NCI-H2107 treated with DMSO at 0.1 percent for 48 hours (cell line): ENCODE measurements around the gene ANKFY1.

ENCODE experiments used
- DNase-seq: peaks from one replicate; lab custom pipeline; 2025; ENCODE audit not compliant: unreplicated experiment; lab: John Stamatoyannopoulos, UW

ANKFY1 gene, protein sequence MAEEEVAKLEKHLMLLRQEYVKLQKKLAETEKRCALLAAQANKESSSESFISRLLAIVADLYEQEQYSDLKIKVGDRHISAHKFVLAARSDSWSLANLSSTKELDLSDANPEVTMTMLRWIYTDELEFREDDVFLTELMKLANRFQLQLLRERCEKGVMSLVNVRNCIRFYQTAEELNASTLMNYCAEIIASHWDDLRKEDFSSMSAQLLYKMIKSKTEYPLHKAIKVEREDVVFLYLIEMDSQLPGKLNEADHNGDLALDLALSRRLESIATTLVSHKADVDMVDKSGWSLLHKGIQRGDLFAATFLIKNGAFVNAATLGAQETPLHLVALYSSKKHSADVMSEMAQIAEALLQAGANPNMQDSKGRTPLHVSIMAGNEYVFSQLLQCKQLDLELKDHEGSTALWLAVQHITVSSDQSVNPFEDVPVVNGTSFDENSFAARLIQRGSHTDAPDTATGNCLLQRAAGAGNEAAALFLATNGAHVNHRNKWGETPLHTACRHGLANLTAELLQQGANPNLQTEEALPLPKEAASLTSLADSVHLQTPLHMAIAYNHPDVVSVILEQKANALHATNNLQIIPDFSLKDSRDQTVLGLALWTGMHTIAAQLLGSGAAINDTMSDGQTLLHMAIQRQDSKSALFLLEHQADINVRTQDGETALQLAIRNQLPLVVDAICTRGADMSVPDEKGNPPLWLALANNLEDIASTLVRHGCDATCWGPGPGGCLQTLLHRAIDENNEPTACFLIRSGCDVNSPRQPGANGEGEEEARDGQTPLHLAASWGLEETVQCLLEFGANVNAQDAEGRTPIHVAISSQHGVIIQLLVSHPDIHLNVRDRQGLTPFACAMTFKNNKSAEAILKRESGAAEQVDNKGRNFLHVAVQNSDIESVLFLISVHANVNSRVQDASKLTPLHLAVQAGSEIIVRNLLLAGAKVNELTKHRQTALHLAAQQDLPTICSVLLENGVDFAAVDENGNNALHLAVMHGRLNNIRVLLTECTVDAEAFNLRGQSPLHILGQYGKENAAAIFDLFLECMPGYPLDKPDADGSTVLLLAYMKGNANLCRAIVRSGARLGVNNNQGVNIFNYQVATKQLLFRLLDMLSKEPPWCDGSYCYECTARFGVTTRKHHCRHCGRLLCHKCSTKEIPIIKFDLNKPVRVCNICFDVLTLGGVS

DNA sequence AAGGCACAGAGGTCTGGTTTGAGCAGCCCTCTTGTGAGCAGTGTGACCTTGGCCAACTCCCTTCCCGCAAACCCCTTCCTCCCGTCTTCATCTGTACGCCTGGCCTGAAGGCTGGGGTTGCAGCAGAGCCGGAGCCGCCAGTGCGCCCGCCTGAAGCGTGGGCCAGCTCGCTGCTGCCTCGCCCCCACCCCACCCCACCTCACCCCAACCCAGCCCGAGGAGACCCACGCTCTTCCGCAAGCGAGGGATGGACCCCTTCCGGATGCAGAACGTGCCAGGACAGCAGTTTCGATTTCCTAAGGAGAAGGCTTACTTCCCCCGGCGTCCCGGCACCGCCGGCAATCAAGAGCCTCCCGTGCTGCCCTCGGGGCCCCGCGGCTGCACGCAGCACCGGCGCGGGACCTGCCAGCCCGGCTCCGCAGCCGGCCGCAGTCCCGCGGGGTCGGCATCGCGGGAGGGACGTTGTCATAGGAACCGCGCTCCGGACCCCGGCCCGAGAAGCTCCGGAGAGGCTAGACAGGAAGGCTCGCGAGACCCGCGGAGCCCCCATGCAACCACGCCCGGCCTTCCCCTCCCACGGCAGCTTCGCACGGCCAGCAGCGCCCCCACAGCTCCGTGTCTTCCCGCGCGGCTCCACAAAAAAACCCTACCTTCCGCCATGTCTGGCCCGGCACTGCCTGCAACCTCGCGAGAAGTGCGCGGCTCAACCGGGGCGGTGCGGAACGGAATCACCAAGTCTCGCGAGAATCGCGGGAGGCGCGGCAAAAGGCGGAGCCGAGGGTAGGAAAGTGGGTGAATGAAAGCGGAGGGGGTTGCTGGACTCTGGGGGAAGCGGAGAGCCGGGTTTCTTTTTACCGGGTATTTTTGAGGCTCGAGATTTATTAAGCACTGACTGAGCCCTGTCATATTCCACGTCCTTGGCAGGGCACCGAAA lies at the start of gene ANKFY1:
Gene ANKFY1 (minus strand): TSS at position 698 of the 934 bp plus-strand sequence. CDS start 38 bp downstream, at position 660.
- DNase-seq, result peak; percentile 89

DNA sequence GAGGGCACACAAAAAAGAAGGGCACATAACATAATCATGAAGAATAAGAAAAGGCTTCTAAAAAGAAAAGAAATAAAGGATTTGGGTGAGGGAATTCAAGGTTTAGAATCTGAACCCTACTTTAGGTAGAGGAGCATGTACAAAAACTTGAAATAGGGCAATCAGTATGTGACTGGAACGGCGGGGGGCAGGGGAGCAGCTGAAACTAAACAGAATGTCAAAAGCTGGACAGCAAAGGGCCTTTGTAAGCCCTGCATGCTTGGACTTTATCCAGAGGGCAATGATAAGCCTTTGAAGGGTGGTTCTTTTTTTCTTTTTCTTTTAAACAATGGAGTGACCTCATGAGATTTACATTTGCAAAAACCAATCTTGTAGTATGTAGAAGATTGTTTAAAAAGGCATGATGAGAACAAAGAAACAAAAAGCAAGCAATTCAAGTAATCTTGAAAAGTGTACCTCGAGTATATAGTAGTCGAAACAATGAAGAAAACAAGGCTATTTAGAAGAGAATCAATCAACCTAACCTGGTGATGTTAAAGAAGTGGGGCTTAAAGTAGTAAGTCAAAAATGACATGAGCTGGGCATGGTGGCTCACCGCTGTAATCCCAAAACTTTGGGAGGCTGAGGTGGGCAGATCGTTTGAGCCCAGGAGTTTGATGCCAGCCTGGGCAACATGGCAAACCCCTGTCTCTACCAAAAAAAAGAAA lies 46.7 kb upstream of the ANKFY1 start:
- DNase-seq, result no peak

GRCh38 chr17:4309897-4310296 lies 46.1 kb upstream of the ANKFY1 start:
- DNase-seq, result no peak

- no peak for DNase-seq
Observed at GRCh38 chr17:4307179-4307930, 43.6 kb upstream of the ANKFY1 start.

DNA sequence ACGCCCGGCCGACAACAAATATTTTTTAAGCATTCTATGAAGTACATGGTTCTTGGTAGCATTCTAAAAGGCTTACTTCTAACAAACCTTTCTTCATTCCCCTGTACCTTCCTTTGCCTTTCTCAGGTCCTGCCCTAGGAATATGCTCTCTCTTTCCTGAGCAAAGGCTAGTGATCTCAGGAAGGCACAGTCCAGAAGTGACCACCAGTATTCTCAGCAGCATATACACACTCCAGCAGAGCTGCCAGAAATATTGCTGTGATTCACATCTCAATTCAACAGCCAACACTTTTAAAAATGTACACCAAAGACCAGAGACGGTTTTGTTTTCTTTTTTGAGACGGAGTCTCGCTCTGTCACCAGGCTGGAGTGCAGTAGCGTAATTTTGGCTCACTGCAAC lies 41.4 kb upstream of the ANKFY1 start:
- DNase-seq, result no peak

GRCh38 chr17:4304417-4305027 lies 40.7 kb upstream of the ANKFY1 start:
- DNase-seq, result peak; percentile 9

DNA sequence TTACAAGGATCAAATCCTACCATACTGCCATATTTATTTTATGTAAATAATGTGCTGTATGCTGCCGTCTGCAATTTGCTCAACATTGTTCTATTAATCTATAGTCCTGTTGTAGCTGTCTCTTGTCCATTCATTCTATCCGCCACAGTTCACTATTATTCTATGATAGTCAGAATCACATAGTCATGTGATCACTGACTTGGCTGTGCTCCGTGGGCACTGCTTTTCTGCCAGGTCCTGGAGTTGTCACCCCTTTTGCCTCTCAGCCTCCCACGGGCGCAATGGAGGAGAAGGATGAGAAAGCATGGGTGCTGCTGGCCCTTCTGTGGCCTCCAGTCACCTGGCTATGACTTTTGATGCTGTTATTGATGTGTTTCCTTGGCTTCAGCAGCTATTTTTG lies 37.3 kb upstream of the ANKFY1 start:
- no peak for DNase-seq

DNA sequence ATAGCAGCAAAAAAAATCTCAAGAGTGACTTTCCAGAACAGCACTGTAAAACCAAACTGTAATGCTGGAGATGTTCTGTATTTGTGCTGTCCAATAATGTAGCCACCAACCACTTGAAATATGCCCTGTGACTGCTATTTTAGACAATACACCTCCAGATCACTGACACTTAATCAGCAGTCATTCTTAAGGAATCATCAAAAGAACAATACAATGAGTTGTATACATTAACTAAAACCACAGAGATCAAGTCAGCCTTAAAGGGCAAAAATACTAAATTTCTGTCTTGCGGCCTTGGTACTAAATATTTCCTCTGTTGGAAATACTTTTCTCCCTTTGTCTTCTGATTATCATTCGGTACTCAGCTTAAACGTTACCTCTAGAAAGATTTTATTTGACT lies 33.6 kb upstream of the ANKFY1 start:
- no peak for DNase-seq

DNA sequence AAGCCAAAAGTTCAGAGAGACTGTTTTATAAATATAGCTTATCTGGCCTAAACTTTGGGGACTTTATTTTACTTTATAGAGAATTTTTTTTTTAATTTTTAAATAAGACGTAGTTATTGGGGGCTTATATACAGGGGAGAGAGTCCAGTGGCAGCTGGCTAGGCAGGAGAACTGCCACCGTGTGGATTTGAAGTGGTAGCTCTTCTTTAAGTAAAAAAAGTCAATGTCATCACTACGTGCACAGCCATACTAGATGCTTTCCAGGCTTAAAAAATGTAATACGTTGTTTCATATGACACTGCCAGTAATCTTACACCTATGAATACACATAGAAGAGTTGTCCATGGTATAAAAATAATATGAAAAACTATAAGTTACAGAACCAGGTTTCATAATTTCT lies 31.9 kb upstream of the ANKFY1 start:
- DNase-seq, result no peak

- no peak for DNase-seq
Observed at GRCh38 chr17:4293572-4293971, 29.8 kb upstream of the ANKFY1 start.

- DNase-seq, result no peak
Observed at GRCh38 chr17:4287710-4288109, 23.9 kb upstream of the ANKFY1 start.

- DNase-seq, result no peak
Observed at GRCh38 chr17:4276514-4276913, 12.7 kb upstream of the ANKFY1 start.

DNA sequence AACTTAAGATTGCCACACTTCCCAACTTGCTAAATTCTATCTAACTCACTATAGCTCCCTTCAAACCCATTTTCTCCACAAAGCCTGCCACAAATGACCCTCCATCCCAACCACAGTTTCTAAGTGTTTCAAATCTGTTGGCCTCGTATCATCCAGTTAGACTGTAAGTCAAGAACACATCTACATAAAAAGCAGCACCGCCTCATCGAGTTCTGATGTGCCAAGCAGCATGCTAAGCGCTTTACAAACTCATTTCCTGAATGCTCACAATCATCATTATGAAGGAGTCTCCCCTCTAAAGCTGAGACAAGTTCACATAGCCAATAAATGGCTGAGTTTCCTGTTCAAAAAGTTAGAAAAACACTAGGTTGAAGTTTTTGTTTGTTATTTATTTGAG lies 9.2 kb upstream of the ANKFY1 start:
- no peak for DNase-seq

DNA sequence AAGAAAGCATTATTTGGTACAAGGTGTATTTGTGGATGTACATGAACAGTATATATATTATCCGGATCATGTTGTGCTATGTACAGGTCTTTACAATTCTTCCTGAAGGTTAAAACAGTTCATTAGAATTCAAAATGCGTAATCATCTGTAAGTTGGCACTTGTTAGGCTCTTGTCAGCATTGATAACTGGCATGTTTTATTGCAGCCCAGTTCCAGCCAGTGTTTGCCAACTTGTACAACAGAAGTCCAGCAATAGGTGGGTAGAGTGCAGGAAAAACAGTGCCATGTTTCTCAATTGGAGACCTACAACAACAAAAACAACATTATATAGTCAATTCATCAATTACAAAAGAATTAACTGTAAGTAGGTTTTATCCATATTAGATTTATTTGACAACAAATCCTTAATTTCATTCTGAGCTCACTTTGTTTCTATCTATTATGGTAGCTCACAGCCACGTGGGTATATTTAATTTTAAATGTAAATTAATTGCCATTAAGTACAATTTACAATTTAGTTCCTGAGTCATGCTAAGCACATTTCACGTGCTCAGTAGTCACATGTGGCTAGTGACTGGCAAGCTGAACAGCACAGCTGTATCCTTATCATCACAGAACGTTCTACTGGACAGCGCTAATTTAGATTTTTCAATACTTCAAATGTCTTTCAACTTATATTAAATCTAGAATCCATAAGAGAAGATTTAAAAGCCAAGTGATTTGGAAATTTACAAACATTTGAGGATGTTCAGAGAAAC lies 8.6 kb upstream of the ANKFY1 start:
- DNase-seq, result no peak

GRCh38 chr17:4270736-4271135 lies 7.0 kb upstream of the ANKFY1 start:
- no peak for DNase-seq

- no peak for DNase-seq
Observed at GRCh38 chr17:4269915-4270314, 6.1 kb upstream of the ANKFY1 start.

GRCh38 chr17:4267402-4267801 lies 3.6 kb upstream of the ANKFY1 start:
- no peak for DNase-seq

GRCh38 chr17:4266550-4266949 lies 2.8 kb upstream of the ANKFY1 start:
- no peak for DNase-seq
